HCT116 (cell line): ENCODE results near the gene SGSM2. TPM values are rescaled to one million over a fixed set of nuclear protein-coding genes. Genes with fewer than 3 reads are reported as not detected.

Source experiments
- ATAC-seq: fragments of 200-7000 bp; cut with Tn5 transposase; 2 replicates; pipeline ENCODE4 v1.9.1; 2020; ENCODE audit warnings: mild to moderate bottlenecking, moderate library complexity
- BruUV-seq: library from RNA; stranded (reverse); fragments of 400-500 nt; replicated peaks from 2 replicates; lab custom pipeline; 2021; lab: Mats Ljungman, UMichigan
- CTCF ChIA-PET: fragments of 300-600 bp; sonication (Branson Sonifier 250); formaldehyde crosslinking; loops from one replicate; lab custom pipeline; 2021; ENCODE audit warnings: antibody characterized with exemption; lab: Charles Lee
- POLR2A ChIA-PET: fragments of 300-600, 350-600 bp; sonication (Branson Sonifier 250); formaldehyde crosslinking; loops from one replicate; lab custom pipeline; 2021; ENCODE audit warnings: antibody characterized with exemption; lab: Charles Lee
- RAD21 ChIA-PET, 2 experiments: fragments of 300-600 bp; sonication (Branson Sonifier 250); formaldehyde crosslinking; loops; one replicate each; lab custom pipeline; 2023; ENCODE audit warnings: low total read pairs in 2 of 2; ENCODE audit not compliant: uncharacterized antibody in 2 of 2, unreplicated experiment in 2 of 2, low non-redundant PET in 1 of 2; lab: Charles Lee
- DNase-seq: peaks from one replicate; pipeline ENCODE4 v3.0.0-alpha.2; 2010; ENCODE audit warnings: low read depth, low spot score
- H2AFZ ChIP-seq: fragments of 200-600 bp; shearing (Covaris generic), sonication (generic); 2 replicates; pipeline ENCODE4 v1.6.1; 2017; ENCODE audit warnings: low read depth, mixed run types, mixed read lengths, antibody characterized with exemption, low read length; ENCODE audit not compliant: poor library complexity, severe bottlenecking
- H3K27ac ChIP-seq: 2 replicates; pipeline ENCODE4 v1.5.1; 2012; ENCODE audit warnings: low read depth, low read length
- H3K27me3 ChIP-seq: fragments of 200-600 bp; sonication (generic); 2 replicates; pipeline ENCODE4 v1.6.1; 2016; ENCODE audit warnings: mixed run types, low read length, mixed read lengths; ENCODE audit not compliant: insufficient read depth
- H3K36me3 ChIP-seq, 2 experiments: fragments of 200-500 bp in 1 of 2; fragments of 200-600 bp in 1 of 2; sonication (Bioruptor generic) in 1 of 2; sonication (generic) in 1 of 2; 2 replicates each; pipeline versions ENCODE4 v1.5.1 to v1.6.1; 2014 to 2016; ENCODE audit warnings: low read length in 2 of 2, inconsistent platforms in 1 of 2, mixed read lengths in 1 of 2, mixed run types in 1 of 2; ENCODE audit not compliant: insufficient read depth in 2 of 2, control insufficient read depth in 1 of 2
- H3K4me1 ChIP-seq, 2 experiments: fragments of 200-600 bp in 1 of 2; sonication (generic) in 1 of 2; 2 replicates each; pipeline versions ENCODE4 v1.5.1 to v1.6.1; 2012 to 2017; ENCODE audit warnings: low read length in 2 of 2, inconsistent platforms in 1 of 2, mild to moderate bottlenecking in 1 of 2, mixed read lengths in 1 of 2, mixed run types in 1 of 2, moderate library complexity in 1 of 2; ENCODE audit not compliant: insufficient read depth in 2 of 2, control insufficient read depth in 1 of 2
- H3K4me2 ChIP-seq: fragments of 200-600 bp; sonication (generic); 2 replicates; pipeline ENCODE4 v1.6.1; 2017; ENCODE audit warnings: mixed run types, low read length, mixed read lengths
- H3K4me3 ChIP-seq, 2 experiments: fragments of 200-600 bp in 1 of 2; sonication (generic) in 1 of 2; replicated peaks in 1 of 2; 2 replicates each; pipeline ENCODE4 v1.5.1; 2011 to 2016; ENCODE audit warnings: low read length in 2 of 2, control low read depth in 1 of 2, low read depth in 1 of 2, mild to moderate bottlenecking in 1 of 2, mixed read lengths in 1 of 2, mixed run types in 1 of 2
- H3K79me2 ChIP-seq: fragments of 200-600 bp; sonication (generic); 2 replicates; pipeline ENCODE4 v1.6.1; 2017; ENCODE audit warnings: mild to moderate bottlenecking, mixed run types, low read length, moderate library complexity, mixed read lengths; ENCODE audit not compliant: insufficient read depth
- H3K9ac ChIP-seq: fragments of 200-600 bp; sonication (generic); 2 replicates; pipeline ENCODE4 v1.6.1; 2016; ENCODE audit warnings: low read length, mixed read lengths
- H3K9me2 ChIP-seq: fragments of 200-600 bp; sonication (generic), shearing (Covaris generic); 2 replicates; pipeline ENCODE4 v1.6.1; 2017; ENCODE audit warnings: mixed run types, mild to moderate bottlenecking, moderate library complexity; ENCODE audit not compliant: insufficient read depth
- H3K9me3 ChIP-seq, 2 experiments: fragments of 200-500 bp in 1 of 2; fragments of 200-600 bp in 1 of 2; sonication (Bioruptor generic) in 1 of 2; sonication (generic) in 1 of 2; 2 replicates each; pipeline ENCODE4 v1.6.1; 2014 to 2017; ENCODE audit warnings: low read length in 2 of 2, mixed read lengths in 2 of 2, inconsistent platforms in 1 of 2, low read depth in 1 of 2, mild to moderate bottlenecking in 1 of 2, mixed run types in 1 of 2, moderate library complexity in 1 of 2; ENCODE audit not compliant: control insufficient read depth in 1 of 2, insufficient read depth in 1 of 2
- H4K20me1 ChIP-seq: fragments of 200-600 bp; sonication (generic), shearing (Covaris generic); 2 replicates; pipeline ENCODE4 v1.6.1; 2017; ENCODE audit warnings: mixed run types, mild to moderate bottlenecking, moderate library complexity; ENCODE audit not compliant: insufficient read depth
- CTCF ChIP-seq, 3 experiments: fragments of 200-600 bp in 1 of 3; sonication (generic) in 1 of 3; IDR thresholded peaks in 2 of 3; conservative IDR thresholded peaks in 1 of 3; 2 replicates each; pipeline ENCODE4 v1.5.1; 2012 to 2017; ENCODE audit warnings: low read depth in 2 of 3, low read length in 2 of 3, antibody characterized with exemption in 1 of 3, borderline replicate concordance in 1 of 3, control low read depth in 1 of 3, mild to moderate bottlenecking in 1 of 3, mixed read lengths in 1 of 3, mixed run types in 1 of 3, moderate library complexity in 1 of 3; ENCODE audit not compliant: insufficient read depth in 1 of 3
- FOSL1 ChIP-seq: IDR thresholded peaks from 2 replicates; pipeline ENCODE4 v1.6.1; 2012; ENCODE audit warnings: low read depth
- JUND ChIP-seq: IDR thresholded peaks from 2 replicates; pipeline ENCODE4 v1.6.1; 2012
- POLR2AphosphoS5 ChIP-seq: IDR thresholded peaks from 2 replicates; pipeline ENCODE4 v1.6.1; 2011; ENCODE audit warnings: mild to moderate bottlenecking, low read depth, low read length, moderate library complexity
- RAD21 ChIP-seq: IDR thresholded peaks from 2 replicates; pipeline ENCODE4 v1.6.1; 2012; ENCODE audit warnings: low read depth, mild to moderate bottlenecking
- SP1 ChIP-seq: IDR thresholded peaks from 2 replicates; pipeline ENCODE4 v1.6.1; 2012; ENCODE audit warnings: low read depth
- TCF7L2 ChIP-seq: IDR thresholded peaks from 2 replicates; pipeline ENCODE4 v1.7.0; 2011; ENCODE audit warnings: borderline replicate concordance, inconsistent platforms; ENCODE audit not compliant: insufficient read depth, insufficient read length; ENCODE audit errors: extremely low read depth
- YY1 ChIP-seq: IDR thresholded peaks from 2 replicates; pipeline ENCODE4 v1.6.1; 2011; ENCODE audit warnings: low read length, low read depth, moderate library complexity, mild to moderate bottlenecking; ENCODE audit not compliant: insufficient replicate concordance; ENCODE audit errors: extremely low read depth
- ZFX ChIP-seq: fragments of 450-650 bp; IDR thresholded peaks from 2 replicates; pipeline ENCODE4 v1.6.1; 2017
- intact Hi-C: fragments of 100-400 bp; cut with micrococcal nuclease; formaldehyde crosslinking; loops from 2 replicates; pipeline ENCODE4 v1.10.0; 2022
- total RNA-seq: library from RNA; stranded (reverse); gene quantifications from one replicate; pipeline ENCODE4 v1.2.1, GENCODE V29; 2021; ENCODE audit not compliant: unreplicated experiment
- TF ChIP-seq, protein P1 (sequence below): IDR thresholded peaks from 2 replicates; pipeline ENCODE4 v1.6.1; 2012; ENCODE audit warnings: low read depth

The SGSM2 gene
- total RNA-seq, 1 experiment from 2014 or later, result 68.1 TPM

DNA sequence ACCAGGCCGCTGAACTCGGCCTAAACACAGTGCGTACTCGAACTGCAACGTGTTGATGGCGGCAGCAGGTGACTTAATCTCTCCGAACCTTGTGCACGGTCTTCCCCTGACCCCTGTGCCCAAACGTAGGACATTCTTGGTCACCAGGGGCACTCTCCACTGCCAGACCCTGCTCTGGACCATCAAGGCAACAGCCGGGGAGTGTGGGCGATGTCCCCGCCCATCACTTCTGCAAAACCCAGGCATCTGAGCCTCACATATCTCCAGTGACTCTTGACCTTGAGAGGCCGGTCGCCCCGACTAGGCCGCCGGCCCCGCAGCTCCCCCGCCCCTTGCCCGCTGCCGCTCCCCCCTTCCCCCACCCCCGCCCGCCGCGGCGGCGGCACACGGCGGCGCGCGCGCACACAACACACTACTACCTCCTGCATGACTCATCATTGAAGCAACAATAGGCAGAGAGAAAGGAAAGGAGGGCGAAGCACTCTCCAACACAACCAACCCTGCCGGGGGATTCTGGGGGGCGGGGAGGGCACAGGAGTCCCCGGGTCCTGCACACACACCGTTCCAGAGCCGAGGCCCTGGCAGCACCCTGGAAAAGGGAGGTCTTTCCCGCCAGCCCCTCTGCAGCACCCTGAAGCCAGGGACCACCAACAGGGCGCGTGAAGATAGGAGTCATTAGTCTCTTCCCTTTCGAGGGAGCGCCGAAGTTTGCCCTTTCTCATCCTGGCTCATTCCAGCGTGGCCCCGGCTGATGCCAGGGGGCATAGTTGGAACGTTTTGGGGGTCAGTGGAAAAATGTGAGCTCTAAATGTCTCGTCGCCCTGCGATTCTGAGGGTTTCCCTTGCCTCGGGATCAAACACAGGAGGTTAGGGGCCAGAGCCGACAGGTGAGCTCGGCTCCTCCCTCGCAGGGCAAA, 61.6 kb downstream of the SGSM2 start:
- CTCF ChIA-PET, result interaction anchor here (1.5 to 3.2 kb wide), 3 partner anchors 16 to 17 kb away, joined by 5 to 23 read pairs (median 12); no protein-coding TSS in a partner anchor
- Histone ChIP-seq H3K9me2 (no peaks in the 10 kb centered on the region), H3K27ac (peak overlapping the region; percentile 97), H3K4me3 (peak overlapping the region; percentile 54 to 96), H3K79me2 (peaks cover 51% of the 10 kb centered on the region), H3K4me1 (peaks cover 44 to 83% of the 10 kb centered on the region in 2 experiments), H3K36me3 (no peaks in the 10 kb centered on the region), H4K20me1 (no peaks in the 10 kb centered on the region), H3K9ac (peak overlapping the region; percentile 100), H2AFZ (no peak overlapping the region), H3K4me2 (peak overlapping the region; percentile 93), H3K9me3 (no peaks in the 10 kb centered on the region), H3K27me3 (no peaks in the 10 kb centered on the region)
- POLR2A ChIA-PET, result interaction anchor here (1.0 to 1.6 kb wide), 4 partner anchors 8 to 17 kb away, joined by 3 to 4 read pairs (median 3); no protein-coding TSS in a partner anchor
- RAD21 ChIA-PET, result interaction anchor here in 1 of 2 experiments (0.6 kb wide), 1 partner anchor 16 kb away, joined by 3 read pairs; no protein-coding TSS in a partner anchor
- peak; percentile 13 for ATAC-seq
- no peak for TF ChIP-seq CTCF (IDR thresholded peaks at IDR 0.05 in 2 of 3, conservative IDR thresholded peaks at IDR 0.05 in 1 of 3; ENCODE audit: borderline replicate concordance in 1 of 3, insufficient read depth in 1 of 3, low read depth in 2 of 3, low read length in 2 of 3)
- TF ChIP-seq SP1, result no peak
- TF ChIP-seq ZFX, result no peak
- TF ChIP-seq YY1, result no peak
- peak; percentile 51 for TF ChIP-seq POLR2AphosphoS5
- TF ChIP-seq TCF7L2, result peak; percentile 4
- no peak for TF ChIP-seq FOSL1
- no peak for TF ChIP-seq RAD21
- no peak for TF ChIP-seq JUND
- TF ChIP-seq, protein P1, sequence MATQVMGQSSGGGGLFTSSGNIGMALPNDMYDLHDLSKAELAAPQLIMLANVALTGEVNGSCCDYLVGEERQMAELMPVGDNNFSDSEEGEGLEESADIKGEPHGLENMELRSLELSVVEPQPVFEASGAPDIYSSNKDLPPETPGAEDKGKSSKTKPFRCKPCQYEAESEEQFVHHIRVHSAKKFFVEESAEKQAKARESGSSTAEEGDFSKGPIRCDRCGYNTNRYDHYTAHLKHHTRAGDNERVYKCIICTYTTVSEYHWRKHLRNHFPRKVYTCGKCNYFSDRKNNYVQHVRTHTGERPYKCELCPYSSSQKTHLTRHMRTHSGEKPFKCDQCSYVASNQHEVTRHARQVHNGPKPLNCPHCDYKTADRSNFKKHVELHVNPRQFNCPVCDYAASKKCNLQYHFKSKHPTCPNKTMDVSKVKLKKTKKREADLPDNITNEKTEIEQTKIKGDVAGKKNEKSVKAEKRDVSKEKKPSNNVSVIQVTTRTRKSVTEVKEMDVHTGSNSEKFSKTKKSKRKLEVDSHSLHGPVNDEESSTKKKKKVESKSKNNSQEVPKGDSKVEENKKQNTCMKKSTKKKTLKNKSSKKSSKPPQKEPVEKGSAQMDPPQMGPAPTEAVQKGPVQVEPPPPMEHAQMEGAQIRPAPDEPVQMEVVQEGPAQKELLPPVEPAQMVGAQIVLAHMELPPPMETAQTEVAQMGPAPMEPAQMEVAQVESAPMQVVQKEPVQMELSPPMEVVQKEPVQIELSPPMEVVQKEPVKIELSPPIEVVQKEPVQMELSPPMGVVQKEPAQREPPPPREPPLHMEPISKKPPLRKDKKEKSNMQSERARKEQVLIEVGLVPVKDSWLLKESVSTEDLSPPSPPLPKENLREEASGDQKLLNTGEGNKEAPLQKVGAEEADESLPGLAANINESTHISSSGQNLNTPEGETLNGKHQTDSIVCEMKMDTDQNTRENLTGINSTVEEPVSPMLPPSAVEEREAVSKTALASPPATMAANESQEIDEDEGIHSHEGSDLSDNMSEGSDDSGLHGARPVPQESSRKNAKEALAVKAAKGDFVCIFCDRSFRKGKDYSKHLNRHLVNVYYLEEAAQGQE, result no peak
- TSS peak; percentile 33 for BruUV-seq
- no peak for DNase-seq
- intact Hi-C loops, result no loop called here
